ENCODE results near the gene LMO3. TPM values are rescaled to one million over a fixed set of nuclear protein-coding genes. Genes with fewer than 3 reads are reported as not detected.

LMO3 gene
- total and polyA plus RNA-seq, 2 experiments from 2014 or later, result 7.9 to 15.1 TPM

DNA sequence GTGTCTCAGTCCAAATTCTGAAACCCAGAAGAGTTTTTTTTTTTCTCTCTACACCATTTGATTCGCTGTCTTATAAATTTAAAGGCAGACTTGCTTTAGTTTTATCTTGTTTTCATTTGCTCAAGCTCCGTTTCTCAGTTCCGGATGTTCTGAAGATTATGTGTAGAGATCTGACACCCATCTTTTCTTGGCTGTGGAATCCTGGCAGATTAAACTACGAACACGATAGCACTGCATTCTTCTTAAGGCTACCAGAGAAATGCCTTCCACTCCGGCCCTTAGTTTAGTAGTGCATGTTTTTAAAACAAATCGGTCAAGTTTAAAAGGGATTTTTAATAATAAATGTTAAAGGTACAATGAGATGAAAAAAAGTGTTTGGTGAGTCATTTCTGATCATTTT lies 106.4 kb downstream of the LMO3 start:
- DNase-seq (ENCODE audit: low spot score), result no peak
- Histone ChIP-seq H3K4me1 (ENCODE audit: insufficient read depth) (peaks cover 14% of the 10 kb centered on the region; the same call in 1 of the 2 replicates), H3K27ac (ENCODE audit: low read depth) (no peak overlapping the region), H3K27me3 (ENCODE audit: insufficient read depth) (no peaks in the 10 kb centered on the region), H2AFZ (no peak overlapping the region), H4K20me1 (replicated peaks; ENCODE audit: insufficient read depth) (no peaks in the 10 kb centered on the region), H3K9me2 (ENCODE audit: insufficient read depth) (no peaks in the 10 kb centered on the region), H3K4me2 (no peak overlapping the region), H3K79me2 (replicated peaks; ENCODE audit: insufficient read depth) (no peaks in the 10 kb centered on the region), H3F3A (replicated peaks; ENCODE audit: low read depth) (no peaks in the 10 kb centered on the region), H3K36me3 (ENCODE audit: insufficient read depth) (no peaks in the 10 kb centered on the region), H3K4me3 (no peak overlapping the region)
- H3K27me3 Mint-ChIP-seq (ENCODE audit: insufficient read depth, low read depth, poor library complexity), result no peaks in the 10 kb centered on the region
- H3K36me3 Mint-ChIP-seq (ENCODE audit: low read depth), result no peaks in the 10 kb centered on the region
- peak overlapping the region; percentile 68 for H3K27ac Mint-ChIP-seq
- no peak overlapping the region for H3K4me3 Mint-ChIP-seq
- TF ChIP-seq ZNF331 (CRISPR knock-in tag; IDR thresholded peaks at IDR 0.05; ENCODE audit: low read depth) (no peak), EZH2phosphoT487 (IDR thresholded peaks at IDR 0.05; ENCODE audit: unreplicated experiment) (no peak), POLR2AphosphoS5 (IDR thresholded peaks at IDR 0.05; ENCODE audit: low read depth) (no peak), STAT1 (IDR thresholded peaks at IDR 0.05; ENCODE audit: unreplicated experiment) (no peak), ZNF114 (CRISPR knock-in tag; IDR thresholded peaks at IDR 0.05) (no peak), CREB1 (CRISPR knock-in tag; IDR thresholded peaks at IDR 0.05; ENCODE audit: low read depth) (no peak), NANOG (IDR thresholded peaks at IDR 0.05; ENCODE audit: borderline replicate concordance) (no peak), EZH2 (IDR thresholded peaks at IDR 0.05; ENCODE audit: low read depth, unreplicated experiment) (no peak), JUNB (IDR thresholded peaks at IDR 0.05; ENCODE audit: unreplicated experiment) (no peak)
- TF ChIP-seq, protein P1, sequence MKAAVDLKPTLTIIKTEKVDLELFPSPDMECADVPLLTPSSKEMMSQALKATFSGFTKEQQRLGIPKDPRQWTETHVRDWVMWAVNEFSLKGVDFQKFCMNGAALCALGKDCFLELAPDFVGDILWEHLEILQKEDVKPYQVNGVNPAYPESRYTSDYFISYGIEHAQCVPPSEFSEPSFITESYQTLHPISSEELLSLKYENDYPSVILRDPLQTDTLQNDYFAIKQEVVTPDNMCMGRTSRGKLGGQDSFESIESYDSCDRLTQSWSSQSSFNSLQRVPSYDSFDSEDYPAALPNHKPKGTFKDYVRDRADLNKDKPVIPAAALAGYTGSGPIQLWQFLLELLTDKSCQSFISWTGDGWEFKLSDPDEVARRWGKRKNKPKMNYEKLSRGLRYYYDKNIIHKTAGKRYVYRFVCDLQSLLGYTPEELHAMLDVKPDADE (IDR thresholded peaks at IDR 0.05), result no peak
- TF ChIP-seq, protein P2, sequence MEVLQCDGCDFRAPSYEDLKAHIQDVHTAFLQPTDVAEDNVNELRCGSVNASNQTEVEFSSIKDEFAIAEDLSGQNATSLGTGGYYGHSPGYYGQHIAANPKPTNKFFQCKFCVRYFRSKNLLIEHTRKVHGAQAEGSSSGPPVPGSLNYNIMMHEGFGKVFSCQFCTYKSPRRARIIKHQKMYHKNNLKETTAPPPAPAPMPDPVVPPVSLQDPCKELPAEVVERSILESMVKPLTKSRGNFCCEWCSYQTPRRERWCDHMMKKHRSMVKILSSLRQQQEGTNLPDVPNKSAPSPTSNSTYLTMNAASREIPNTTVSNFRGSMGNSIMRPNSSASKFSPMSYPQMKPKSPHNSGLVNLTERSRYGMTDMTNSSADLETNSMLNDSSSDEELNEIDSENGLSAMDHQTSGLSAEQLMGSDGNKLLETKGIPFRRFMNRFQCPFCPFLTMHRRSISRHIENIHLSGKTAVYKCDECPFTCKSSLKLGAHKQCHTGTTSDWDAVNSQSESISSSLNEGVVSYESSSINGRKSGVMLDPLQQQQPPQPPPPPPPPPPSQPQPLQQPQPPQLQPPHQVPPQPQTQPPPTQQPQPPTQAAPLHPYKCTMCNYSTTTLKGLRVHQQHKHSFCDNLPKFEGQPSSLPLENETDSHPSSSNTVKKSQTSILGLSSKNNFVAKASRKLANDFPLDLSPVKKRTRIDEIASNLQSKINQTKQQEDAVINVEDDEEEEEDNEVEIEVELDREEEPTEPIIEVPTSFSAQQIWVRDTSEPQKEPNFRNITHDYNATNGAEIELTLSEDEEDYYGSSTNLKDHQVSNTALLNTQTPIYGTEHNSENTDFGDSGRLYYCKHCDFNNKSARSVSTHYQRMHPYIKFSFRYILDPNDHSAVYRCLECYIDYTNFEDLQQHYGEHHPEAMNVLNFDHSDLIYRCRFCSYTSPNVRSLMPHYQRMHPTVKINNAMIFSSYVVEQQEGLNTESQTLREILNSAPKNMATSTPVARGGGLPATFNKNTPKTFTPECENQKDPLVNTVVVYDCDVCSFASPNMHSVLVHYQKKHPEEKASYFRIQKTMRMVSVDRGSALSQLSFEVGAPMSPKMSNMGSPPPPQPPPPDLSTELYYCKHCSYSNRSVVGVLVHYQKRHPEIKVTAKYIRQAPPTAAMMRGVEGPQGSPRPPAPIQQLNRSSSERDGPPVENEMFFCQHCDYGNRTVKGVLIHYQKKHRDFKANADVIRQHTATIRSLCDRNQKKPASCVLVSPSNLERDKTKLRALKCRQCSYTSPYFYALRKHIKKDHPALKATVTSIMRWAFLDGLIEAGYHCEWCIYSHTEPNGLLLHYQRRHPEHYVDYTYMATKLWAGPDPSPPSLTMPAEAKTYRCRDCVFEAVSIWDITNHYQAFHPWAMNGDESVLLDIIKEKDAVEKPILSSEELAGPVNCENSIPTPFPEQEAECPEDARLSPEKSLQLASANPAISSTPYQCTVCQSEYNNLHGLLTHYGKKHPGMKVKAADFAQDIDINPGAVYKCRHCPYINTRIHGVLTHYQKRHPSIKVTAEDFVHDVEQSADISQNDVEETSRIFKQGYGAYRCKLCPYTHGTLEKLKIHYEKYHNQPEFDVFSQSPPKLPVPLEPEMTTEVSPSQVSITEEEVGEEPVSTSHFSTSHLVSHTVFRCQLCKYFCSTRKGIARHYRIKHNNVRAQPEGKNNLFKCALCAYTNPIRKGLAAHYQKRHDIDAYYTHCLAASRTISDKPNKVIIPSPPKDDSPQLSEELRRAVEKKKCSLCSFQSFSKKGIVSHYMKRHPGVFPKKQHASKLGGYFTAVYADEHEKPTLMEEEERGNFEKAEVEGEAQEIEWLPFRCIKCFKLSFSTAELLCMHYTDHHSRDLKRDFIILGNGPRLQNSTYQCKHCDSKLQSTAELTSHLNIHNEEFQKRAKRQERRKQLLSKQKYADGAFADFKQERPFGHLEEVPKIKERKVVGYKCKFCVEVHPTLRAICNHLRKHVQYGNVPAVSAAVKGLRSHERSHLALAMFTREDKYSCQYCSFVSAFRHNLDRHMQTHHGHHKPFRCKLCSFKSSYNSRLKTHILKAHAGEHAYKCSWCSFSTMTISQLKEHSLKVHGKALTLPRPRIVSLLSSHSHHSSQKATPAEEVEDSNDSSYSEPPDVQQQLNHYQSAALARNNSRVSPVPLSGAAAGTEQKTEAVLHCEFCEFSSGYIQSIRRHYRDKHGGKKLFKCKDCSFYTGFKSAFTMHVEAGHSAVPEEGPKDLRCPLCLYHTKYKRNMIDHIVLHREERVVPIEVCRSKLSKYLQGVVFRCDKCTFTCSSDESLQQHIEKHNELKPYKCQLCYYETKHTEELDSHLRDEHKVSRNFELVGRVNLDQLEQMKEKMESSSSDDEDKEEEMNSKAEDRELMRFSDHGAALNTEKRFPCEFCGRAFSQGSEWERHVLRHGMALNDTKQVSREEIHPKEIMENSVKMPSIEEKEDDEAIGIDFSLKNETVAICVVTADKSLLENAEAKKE (CRISPR knock-in tag; IDR thresholded peaks at IDR 0.05), result no peak
- TF ChIP-seq, protein P3, sequence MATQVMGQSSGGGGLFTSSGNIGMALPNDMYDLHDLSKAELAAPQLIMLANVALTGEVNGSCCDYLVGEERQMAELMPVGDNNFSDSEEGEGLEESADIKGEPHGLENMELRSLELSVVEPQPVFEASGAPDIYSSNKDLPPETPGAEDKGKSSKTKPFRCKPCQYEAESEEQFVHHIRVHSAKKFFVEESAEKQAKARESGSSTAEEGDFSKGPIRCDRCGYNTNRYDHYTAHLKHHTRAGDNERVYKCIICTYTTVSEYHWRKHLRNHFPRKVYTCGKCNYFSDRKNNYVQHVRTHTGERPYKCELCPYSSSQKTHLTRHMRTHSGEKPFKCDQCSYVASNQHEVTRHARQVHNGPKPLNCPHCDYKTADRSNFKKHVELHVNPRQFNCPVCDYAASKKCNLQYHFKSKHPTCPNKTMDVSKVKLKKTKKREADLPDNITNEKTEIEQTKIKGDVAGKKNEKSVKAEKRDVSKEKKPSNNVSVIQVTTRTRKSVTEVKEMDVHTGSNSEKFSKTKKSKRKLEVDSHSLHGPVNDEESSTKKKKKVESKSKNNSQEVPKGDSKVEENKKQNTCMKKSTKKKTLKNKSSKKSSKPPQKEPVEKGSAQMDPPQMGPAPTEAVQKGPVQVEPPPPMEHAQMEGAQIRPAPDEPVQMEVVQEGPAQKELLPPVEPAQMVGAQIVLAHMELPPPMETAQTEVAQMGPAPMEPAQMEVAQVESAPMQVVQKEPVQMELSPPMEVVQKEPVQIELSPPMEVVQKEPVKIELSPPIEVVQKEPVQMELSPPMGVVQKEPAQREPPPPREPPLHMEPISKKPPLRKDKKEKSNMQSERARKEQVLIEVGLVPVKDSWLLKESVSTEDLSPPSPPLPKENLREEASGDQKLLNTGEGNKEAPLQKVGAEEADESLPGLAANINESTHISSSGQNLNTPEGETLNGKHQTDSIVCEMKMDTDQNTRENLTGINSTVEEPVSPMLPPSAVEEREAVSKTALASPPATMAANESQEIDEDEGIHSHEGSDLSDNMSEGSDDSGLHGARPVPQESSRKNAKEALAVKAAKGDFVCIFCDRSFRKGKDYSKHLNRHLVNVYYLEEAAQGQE (IDR thresholded peaks at IDR 0.05; ENCODE audit: unreplicated experiment), result no peak
- TF ChIP-seq, protein P4, sequence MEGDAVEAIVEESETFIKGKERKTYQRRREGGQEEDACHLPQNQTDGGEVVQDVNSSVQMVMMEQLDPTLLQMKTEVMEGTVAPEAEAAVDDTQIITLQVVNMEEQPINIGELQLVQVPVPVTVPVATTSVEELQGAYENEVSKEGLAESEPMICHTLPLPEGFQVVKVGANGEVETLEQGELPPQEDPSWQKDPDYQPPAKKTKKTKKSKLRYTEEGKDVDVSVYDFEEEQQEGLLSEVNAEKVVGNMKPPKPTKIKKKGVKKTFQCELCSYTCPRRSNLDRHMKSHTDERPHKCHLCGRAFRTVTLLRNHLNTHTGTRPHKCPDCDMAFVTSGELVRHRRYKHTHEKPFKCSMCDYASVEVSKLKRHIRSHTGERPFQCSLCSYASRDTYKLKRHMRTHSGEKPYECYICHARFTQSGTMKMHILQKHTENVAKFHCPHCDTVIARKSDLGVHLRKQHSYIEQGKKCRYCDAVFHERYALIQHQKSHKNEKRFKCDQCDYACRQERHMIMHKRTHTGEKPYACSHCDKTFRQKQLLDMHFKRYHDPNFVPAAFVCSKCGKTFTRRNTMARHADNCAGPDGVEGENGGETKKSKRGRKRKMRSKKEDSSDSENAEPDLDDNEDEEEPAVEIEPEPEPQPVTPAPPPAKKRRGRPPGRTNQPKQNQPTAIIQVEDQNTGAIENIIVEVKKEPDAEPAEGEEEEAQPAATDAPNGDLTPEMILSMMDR (conservative IDR thresholded peaks at IDR 0.05; ENCODE audit: low read depth in 2 of 2), result no peak
- no peak for ATAC-seq
- peaks cover 20% of the 10 kb centered on the region; the same call in 2 of the 3 replicates for H3K4me1 Mint-ChIP-seq
- H3K9me3 Mint-ChIP-seq, result no peaks in the 10 kb centered on the region
